Ishikawa (cell line): Measurements from ENCODE around the gene CEP57L1.

Source experiments
- CEBPB ChIP-seq: IDR thresholded peaks from 2 replicates; pipeline ENCODE4 v1.6.1; 2012
- CREB1 ChIP-seq: IDR thresholded peaks from 2 replicates; pipeline ENCODE4 v1.6.1; 2012; ENCODE audit warnings: low read depth
- EGR1 ChIP-seq: IDR thresholded peaks from 2 replicates; pipeline ENCODE4 v1.6.1; 2012
- EP300 ChIP-seq: IDR thresholded peaks from 2 replicates; pipeline ENCODE4 v1.6.1; 2012; ENCODE audit warnings: borderline replicate concordance
- FOXM1 ChIP-seq: IDR thresholded peaks from 2 replicates; pipeline ENCODE4 v1.6.1; 2012; ENCODE audit warnings: low read depth, borderline replicate concordance
- MAX ChIP-seq: IDR thresholded peaks from 2 replicates; pipeline ENCODE4 v1.6.1; 2012
- NFIC ChIP-seq: IDR thresholded peaks from 2 replicates; pipeline ENCODE4 v1.6.1; 2012
- RAD21 ChIP-seq: IDR thresholded peaks from 2 replicates; pipeline ENCODE4 v1.6.1; 2012; ENCODE audit warnings: low read depth
- TAF1 ChIP-seq: IDR thresholded peaks from 2 replicates; pipeline ENCODE4 v1.6.1; 2012; ENCODE audit warnings: low read depth, mild to moderate bottlenecking
- TCF12 ChIP-seq: IDR thresholded peaks from 2 replicates; pipeline ENCODE4 v1.6.1; 2012; ENCODE audit warnings: low read depth
- TEAD4 ChIP-seq: IDR thresholded peaks from 2 replicates; pipeline ENCODE4 v1.6.1; 2012
- YY1 ChIP-seq: IDR thresholded peaks from 2 replicates; pipeline ENCODE4 v1.6.1; 2012; ENCODE audit warnings: low read depth
- ZBTB7A ChIP-seq: IDR thresholded peaks from 2 replicates; pipeline ENCODE4 v1.6.1; 2012; ENCODE audit warnings: low read depth
- TF ChIP-seq, protein P1 (sequence below): IDR thresholded peaks from 2 replicates; pipeline ENCODE4 v1.6.1; 2012
- TF ChIP-seq, protein P2 (sequence below): IDR thresholded peaks from 2 replicates; pipeline ENCODE4 v1.6.1; 2012; ENCODE audit warnings: low read depth, mild to moderate bottlenecking

CEP57L1 gene

GRCh38 chr6:109053336-109053735, 42.0 kb upstream of the CEP57L1 start:
- TF ChIP-seq RAD21 = no peak

- TF ChIP-seq YY1 = no peak
- no peak for TF ChIP-seq TEAD4
- TF ChIP-seq TAF1 = no peak
- TF ChIP-seq TCF12 = no peak
- TF ChIP-seq NFIC = no peak
- no peak for TF ChIP-seq FOXM1
- TF ChIP-seq, protein P1, sequence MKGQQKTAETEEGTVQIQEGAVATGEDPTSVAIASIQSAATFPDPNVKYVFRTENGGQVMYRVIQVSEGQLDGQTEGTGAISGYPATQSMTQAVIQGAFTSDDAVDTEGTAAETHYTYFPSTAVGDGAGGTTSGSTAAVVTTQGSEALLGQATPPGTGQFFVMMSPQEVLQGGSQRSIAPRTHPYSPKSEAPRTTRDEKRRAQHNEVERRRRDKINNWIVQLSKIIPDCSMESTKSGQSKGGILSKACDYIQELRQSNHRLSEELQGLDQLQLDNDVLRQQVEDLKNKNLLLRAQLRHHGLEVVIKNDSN = no peak
- no peak for TF ChIP-seq MAX
- no peak for TF ChIP-seq EGR1
- TF ChIP-seq CEBPB = no peak
- TF ChIP-seq RAD21 = no peak
- TF ChIP-seq, protein P2, sequence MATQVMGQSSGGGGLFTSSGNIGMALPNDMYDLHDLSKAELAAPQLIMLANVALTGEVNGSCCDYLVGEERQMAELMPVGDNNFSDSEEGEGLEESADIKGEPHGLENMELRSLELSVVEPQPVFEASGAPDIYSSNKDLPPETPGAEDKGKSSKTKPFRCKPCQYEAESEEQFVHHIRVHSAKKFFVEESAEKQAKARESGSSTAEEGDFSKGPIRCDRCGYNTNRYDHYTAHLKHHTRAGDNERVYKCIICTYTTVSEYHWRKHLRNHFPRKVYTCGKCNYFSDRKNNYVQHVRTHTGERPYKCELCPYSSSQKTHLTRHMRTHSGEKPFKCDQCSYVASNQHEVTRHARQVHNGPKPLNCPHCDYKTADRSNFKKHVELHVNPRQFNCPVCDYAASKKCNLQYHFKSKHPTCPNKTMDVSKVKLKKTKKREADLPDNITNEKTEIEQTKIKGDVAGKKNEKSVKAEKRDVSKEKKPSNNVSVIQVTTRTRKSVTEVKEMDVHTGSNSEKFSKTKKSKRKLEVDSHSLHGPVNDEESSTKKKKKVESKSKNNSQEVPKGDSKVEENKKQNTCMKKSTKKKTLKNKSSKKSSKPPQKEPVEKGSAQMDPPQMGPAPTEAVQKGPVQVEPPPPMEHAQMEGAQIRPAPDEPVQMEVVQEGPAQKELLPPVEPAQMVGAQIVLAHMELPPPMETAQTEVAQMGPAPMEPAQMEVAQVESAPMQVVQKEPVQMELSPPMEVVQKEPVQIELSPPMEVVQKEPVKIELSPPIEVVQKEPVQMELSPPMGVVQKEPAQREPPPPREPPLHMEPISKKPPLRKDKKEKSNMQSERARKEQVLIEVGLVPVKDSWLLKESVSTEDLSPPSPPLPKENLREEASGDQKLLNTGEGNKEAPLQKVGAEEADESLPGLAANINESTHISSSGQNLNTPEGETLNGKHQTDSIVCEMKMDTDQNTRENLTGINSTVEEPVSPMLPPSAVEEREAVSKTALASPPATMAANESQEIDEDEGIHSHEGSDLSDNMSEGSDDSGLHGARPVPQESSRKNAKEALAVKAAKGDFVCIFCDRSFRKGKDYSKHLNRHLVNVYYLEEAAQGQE = no peak
- no peak for TF ChIP-seq ZBTB7A
- TF ChIP-seq CREB1 = no peak
- TF ChIP-seq EP300 = no peak
Observed at GRCh38 chr6:109055771-109056235, 39.5 kb upstream of the CEP57L1 start.

- TF ChIP-seq MAX (no peak), YY1 (no peak), FOXM1 (no peak), RAD21 (no peak), NFIC (no peak), CEBPB (no peak)
- TF ChIP-seq, protein P2 = no peak
- TF ChIP-seq, protein P1 = no peak
Observed at GRCh38 chr6:109056661-109057060, 38.6 kb upstream of the CEP57L1 start.

- TF ChIP-seq, protein P1 = no peak
- TF ChIP-seq TEAD4 = no peak
- no peak for TF ChIP-seq NFIC
- TF ChIP-seq FOXM1 = no peak
- no peak for TF ChIP-seq CREB1
- TF ChIP-seq RAD21 = no peak
- TF ChIP-seq EP300 = no peak
- no peak for TF ChIP-seq YY1
- no peak for TF ChIP-seq TAF1
- TF ChIP-seq CEBPB = no peak
- TF ChIP-seq EGR1 = no peak
- TF ChIP-seq MAX = no peak
- TF ChIP-seq ZBTB7A = no peak
Observed at GRCh38 chr6:109058620-109059019, 36.7 kb upstream of the CEP57L1 start.

GRCh38 chr6:109059153-109059552, 36.2 kb upstream of the CEP57L1 start:
- TF ChIP-seq RAD21 (no peak), TEAD4 (no peak), YY1 (no peak), MAX (no peak), TCF12 (no peak), CEBPB (no peak), TAF1 (no peak), EGR1 (no peak), FOXM1 (no peak), CREB1 (no peak), ZBTB7A (no peak), NFIC (no peak), EP300 (no peak)
- TF ChIP-seq, protein P1 = no peak
- TF ChIP-seq, protein P2 = no peak
